Glutamatergic neuron (in vitro differentiated cells): ENCODE measurements around the gene CFAP43. TPM values are rescaled to one million over a fixed set of nuclear protein-coding genes. Genes with fewer than 3 reads are reported as not detected.

Source experiments
- DNase-seq: peaks from one replicate; pipeline ENCODE4 v3.0.0; 2022
- H3K27ac Mint-ChIP-seq: one replicate; pipeline ENCODE4 v1.8.0; 2020; ENCODE audit warnings: mild to moderate bottlenecking, mixed read lengths, inconsistent platforms; ENCODE audit not compliant: unreplicated experiment
- H3K27me3 Mint-ChIP-seq: one replicate; pipeline ENCODE4 v1.8.0; 2020; ENCODE audit warnings: mild to moderate bottlenecking, moderate library complexity, mixed read lengths, inconsistent platforms; ENCODE audit not compliant: unreplicated experiment
- H3K36me3 Mint-ChIP-seq: one replicate; pipeline ENCODE4 v1.8.0; 2020; ENCODE audit warnings: mild to moderate bottlenecking, mixed read lengths, inconsistent platforms; ENCODE audit not compliant: unreplicated experiment
- H3K4me1 Mint-ChIP-seq: one replicate; pipeline ENCODE4 v1.8.0; 2020; ENCODE audit warnings: mild to moderate bottlenecking, low read depth, mixed read lengths, inconsistent platforms; ENCODE audit not compliant: unreplicated experiment
- H3K4me3 Mint-ChIP-seq: one replicate; pipeline ENCODE4 v1.8.0; 2020; ENCODE audit warnings: mild to moderate bottlenecking, mixed read lengths, inconsistent platforms; ENCODE audit not compliant: unreplicated experiment
- H3K9me3 Mint-ChIP-seq: one replicate; pipeline ENCODE4 v1.8.0; 2020; ENCODE audit warnings: mild to moderate bottlenecking, moderate library complexity, mixed read lengths, inconsistent platforms; ENCODE audit not compliant: unreplicated experiment
- CTCF ChIP-seq: fragments of 200-600 bp; sonication (generic); IDR thresholded peaks from one replicate; pipeline ENCODE4 v1.5.0; 2021; ENCODE audit not compliant: partially characterized antibody, unreplicated experiment
- total RNA-seq: library from RNA; stranded (reverse); fragmentation: NEBNext Ultra II Directional; extraction: Animal tissue kit (Norgen Biotek cat#: 25700); gene quantifications from one replicate; pipeline ENCODE4 v1.2.1, GENCODE V29; 2021; ENCODE audit not compliant: unreplicated experiment

The CFAP43 gene
- total RNA-seq, 1 donor from 2014 or later: 0.44 TPM

- DNase-seq: no peak
- Mint-ChIP-seq H3K27me3 (peaks cover 3% of the 10 kb centered on the region), H3K36me3 (no peaks in the 10 kb centered on the region), H3K27ac (no peak overlapping the region), H3K4me3 (no peak overlapping the region), H3K4me1 (no peaks in the 10 kb centered on the region), H3K9me3 (no peaks in the 10 kb centered on the region)
- no peak for TF ChIP-seq CTCF
Measured at GRCh38 chr10:104216631-104217030, 15.5 kb downstream of the CFAP43 start.

GRCh38 chr10:104209575-104210198, 22.5 kb downstream of the CFAP43 start:
- Mint-ChIP-seq H3K9me3 (no peaks in the 10 kb centered on the region), H3K36me3 (no peaks in the 10 kb centered on the region), H3K27me3 (no peaks in the 10 kb centered on the region), H3K27ac (no peak overlapping the region), H3K4me3 (no peak overlapping the region), H3K4me1 (peaks cover 3% of the 10 kb centered on the region)
- DNase-seq: peak; percentile 47
- peak; percentile 28 for TF ChIP-seq CTCF

GRCh38 chr10:104208730-104209129, 23.4 kb downstream of the CFAP43 start:
- TF ChIP-seq CTCF: no peak
- peaks cover 3% of the 10 kb centered on the region for H3K4me1 Mint-ChIP-seq
- H3K4me3 Mint-ChIP-seq: no peak overlapping the region
- H3K27ac Mint-ChIP-seq: no peak overlapping the region
- no peaks in the 10 kb centered on the region for H3K36me3 Mint-ChIP-seq
- DNase-seq: no peak
- no peaks in the 10 kb centered on the region for H3K27me3 Mint-ChIP-seq
- H3K9me3 Mint-ChIP-seq: no peaks in the 10 kb centered on the region

- Mint-ChIP-seq H3K4me1 (no peaks in the 10 kb centered on the region), H3K27ac (no peak overlapping the region), H3K27me3 (peaks cover 2% of the 10 kb centered on the region), H3K9me3 (no peaks in the 10 kb centered on the region), H3K36me3 (no peaks in the 10 kb centered on the region), H3K4me3 (no peak overlapping the region)
- TF ChIP-seq CTCF: no peak
- DNase-seq: no peak
Measured at GRCh38 chr10:104202231-104202630, 29.9 kb downstream of the CFAP43 start.

GRCh38 chr10:104201636-104202035, 30.5 kb downstream of the CFAP43 start:
- H3K4me3 Mint-ChIP-seq: no peak overlapping the region
- H3K27me3 Mint-ChIP-seq: peaks cover 2% of the 10 kb centered on the region
- no peak for TF ChIP-seq CTCF
- H3K4me1 Mint-ChIP-seq: no peaks in the 10 kb centered on the region
- DNase-seq: no peak
- H3K27ac Mint-ChIP-seq: no peak overlapping the region
- H3K36me3 Mint-ChIP-seq: no peaks in the 10 kb centered on the region
- no peaks in the 10 kb centered on the region for H3K9me3 Mint-ChIP-seq
